GM18511 (cell line): ENCODE results near the gene LPIN1.
A peak's percentile ranks its signal among the peaks of the same experiment; 100 is the strongest.

Experiments used
- ATAC-seq: cut with Tn5 transposase; IDR thresholded peaks from one replicate; pipeline ENCODE4 v1.9.1; 2021; ENCODE audit warnings: mild to moderate bottlenecking, moderate library complexity; ENCODE audit not compliant: unreplicated experiment

Gene LPIN1, protein sequence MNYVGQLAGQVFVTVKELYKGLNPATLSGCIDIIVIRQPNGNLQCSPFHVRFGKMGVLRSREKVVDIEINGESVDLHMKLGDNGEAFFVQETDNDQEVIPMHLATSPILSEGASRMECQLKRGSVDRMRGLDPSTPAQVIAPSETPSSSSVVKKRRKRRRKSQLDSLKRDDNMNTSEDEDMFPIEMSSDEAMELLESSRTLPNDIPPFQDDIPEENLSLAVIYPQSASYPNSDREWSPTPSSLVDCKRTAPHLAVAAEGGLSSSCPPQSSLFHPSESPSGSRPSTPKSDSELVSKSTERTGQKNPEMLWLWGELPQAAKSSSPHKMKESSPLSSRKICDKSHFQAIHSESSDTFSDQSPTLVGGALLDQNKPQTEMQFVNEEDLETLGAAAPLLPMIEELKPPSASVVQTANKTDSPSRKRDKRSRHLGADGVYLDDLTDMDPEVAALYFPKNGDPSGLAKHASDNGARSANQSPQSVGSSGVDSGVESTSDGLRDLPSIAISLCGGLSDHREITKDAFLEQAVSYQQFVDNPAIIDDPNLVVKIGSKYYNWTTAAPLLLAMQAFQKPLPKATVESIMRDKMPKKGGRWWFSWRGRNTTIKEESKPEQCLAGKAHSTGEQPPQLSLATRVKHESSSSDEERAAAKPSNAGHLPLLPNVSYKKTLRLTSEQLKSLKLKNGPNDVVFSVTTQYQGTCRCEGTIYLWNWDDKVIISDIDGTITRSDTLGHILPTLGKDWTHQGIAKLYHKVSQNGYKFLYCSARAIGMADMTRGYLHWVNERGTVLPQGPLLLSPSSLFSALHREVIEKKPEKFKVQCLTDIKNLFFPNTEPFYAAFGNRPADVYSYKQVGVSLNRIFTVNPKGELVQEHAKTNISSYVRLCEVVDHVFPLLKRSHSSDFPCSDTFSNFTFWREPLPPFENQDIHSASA

GRCh38 chr2:11746376-11746806, at the start of gene LPIN1:
Gene LPIN1 (plus strand): TSS chr2:11746632. CDS start chr2:11765542, 18,910 bp downstream.
- ATAC-seq, result peak; percentile 65

DNA sequence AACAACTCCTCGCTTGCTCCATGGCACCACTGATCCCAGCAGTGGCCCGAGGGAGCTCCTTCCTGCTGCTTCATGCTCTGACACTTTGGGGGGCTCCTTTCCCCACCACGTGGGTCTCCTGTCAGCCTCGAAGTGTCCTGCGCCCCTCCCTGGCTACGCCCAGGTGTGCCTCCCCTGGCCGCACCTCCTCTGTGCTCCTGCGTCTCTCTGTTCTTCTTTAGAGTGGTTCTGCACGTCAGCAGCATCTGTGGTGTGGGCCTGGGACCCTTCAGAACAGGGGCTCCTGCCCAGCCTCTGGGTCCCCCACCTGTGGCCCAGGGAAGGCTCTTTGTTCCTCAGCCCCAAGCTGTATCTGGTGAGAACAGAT, 49.7 kb upstream of the LPIN1 start:
- no peak for ATAC-seq

DNA sequence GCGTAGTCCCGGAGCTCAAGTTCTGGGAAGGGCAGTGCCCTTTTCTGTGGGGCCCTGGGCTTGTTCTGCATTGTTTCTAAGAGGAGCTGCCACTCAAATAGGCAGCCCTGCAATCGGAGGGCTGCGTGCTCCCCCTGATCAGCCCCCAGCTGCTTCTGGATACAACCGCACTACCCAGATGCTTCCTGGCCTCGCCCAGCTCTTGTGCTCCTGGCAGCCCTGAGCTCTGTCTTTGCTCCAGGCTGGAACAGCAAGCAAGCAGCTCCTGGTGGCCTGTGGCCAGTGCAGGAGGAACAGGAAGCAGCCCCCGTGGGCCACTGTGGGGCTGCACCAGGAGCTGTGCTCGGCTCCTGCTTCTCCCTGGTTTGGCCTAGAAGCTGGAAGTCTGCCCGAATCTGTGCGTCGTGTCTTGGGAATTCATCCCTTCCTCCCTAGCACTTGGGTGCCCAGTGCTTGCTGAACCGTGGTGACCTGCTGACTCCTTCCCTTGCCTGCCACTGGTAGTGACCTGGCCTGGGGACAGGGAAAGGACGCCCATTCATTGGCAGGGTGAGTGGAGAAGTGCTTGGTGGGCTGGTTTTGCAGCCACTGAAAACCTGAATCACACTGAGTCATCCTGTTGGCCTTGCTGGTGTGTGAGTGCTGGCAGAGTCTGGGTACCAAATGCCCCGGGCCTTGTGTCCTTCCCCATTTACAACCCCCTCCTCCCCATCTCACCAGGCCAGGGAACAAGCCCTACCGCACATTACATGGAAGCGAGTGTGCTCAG, 49.1 kb upstream of the LPIN1 start:
- ATAC-seq, result no peak

GRCh38 chr2:11698009-11698922, 48.2 kb upstream of the LPIN1 start:
- ATAC-seq, result no peak

DNA sequence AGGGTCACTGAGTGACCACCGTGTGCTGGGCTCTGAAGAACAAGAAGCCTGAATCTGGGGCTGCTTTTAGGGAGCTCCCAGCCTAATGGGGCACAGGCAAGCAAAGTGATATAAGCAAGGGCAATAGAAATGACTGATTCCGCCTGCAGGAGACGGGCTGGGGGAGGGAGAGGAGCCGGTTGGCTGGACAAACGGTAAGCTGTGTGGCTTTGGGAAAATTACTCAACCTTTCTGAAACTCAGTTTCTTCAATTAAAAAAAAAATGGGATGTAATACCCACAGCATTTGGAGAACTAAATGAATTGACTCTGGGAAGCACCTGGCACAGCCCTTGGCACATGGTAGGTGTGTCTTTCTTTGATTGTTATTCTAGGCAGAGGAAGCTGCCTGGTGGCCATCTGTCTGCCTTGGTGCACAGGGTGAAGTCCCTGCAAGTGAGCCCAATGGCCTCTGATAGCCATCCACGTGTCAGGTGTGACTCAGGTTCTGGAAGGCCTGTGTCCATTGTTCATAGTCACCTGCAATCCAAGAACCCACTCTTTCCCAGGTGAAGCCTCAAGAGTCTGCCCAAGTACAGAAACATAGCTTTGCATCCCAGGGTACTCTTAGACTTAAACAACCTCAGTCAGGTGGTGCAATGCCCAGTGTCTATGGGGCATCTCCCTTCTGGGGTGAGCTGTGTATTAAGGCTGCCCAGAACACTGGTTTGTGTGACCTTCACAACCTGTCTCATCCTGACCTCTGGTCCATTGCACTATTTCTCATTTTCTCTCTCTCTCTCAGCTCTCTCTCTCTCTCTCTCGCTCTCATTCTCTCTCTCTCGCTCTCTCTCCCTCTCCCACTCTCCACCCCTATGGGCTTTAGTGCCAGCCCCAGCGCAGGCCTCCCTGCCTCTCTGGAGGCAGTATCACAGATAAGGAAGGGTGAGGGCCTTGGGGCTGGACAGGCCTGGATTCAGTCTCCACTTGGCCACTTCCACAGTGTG, 46.5 kb upstream of the LPIN1 start:
- no peak for ATAC-seq

DNA sequence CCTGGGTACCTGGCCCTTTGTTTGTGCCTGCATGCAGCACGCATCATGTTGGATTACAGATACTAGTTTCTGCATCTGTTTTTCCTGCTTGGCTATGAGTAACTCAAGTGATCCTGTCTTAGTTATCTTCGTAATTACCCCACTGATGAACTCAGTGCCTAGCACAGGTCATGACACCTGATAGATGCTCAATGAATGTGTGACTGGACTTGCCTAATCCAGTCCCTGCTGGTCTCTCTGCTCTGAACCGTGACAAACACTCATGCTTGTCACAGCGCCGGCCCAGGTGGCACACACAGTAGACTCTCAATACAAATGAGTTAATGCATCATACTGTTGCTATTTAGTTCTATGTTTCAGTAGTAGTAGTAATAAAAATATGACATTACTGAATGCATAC, 45.2 kb upstream of the LPIN1 start:
- peak; percentile 47 for ATAC-seq

DNA sequence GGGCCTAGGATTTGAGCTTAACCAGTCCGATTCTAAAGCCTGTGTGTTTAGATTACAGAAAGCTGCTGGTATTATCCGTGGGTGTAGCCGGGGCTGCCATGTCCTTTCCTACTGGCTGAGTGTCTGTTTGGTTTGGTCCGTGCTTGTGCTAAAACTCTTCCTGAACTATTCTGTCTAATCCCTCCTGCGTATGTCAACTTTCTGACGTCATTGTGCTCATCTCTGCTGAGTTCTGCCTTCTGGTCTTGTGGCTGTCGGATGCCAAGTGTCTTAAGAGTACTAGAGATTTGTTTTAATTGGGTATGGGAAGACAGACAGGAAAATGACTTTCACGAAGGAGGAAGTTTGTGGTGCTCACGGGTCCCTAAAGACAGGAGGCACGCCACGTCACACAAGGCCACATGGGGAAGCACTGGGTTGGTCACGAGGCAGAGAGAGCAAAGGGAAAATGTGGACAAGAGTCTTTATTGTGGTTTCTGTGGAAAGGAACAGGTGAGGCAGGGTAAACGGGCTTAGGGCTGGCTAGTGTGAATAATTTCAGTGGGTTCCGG, 44.6 kb upstream of the LPIN1 start:
- ATAC-seq, result peak; percentile 45

- ATAC-seq, result no peak
Observed at GRCh38 chr2:11702946-11703345, 43.5 kb upstream of the LPIN1 start.

DNA sequence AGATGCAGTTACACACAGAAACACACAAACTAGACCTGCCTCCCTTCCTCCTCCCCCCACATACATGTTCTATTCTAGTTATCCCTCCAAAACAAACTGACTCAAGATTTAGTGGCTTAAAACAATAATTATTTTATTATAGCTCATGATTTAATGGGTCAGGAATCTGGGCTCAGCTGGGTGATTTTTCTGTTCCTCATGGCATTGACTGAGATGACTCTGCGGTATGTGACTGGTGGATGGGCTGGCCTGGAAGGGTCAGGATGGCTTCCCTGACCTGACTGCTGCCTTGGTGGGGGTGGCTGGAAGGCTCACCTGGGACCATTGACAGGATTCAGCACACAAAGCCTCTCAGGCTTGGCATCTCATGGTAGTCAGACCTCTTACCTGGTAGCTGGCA, 42.7 kb upstream of the LPIN1 start:
- ATAC-seq, result no peak

DNA sequence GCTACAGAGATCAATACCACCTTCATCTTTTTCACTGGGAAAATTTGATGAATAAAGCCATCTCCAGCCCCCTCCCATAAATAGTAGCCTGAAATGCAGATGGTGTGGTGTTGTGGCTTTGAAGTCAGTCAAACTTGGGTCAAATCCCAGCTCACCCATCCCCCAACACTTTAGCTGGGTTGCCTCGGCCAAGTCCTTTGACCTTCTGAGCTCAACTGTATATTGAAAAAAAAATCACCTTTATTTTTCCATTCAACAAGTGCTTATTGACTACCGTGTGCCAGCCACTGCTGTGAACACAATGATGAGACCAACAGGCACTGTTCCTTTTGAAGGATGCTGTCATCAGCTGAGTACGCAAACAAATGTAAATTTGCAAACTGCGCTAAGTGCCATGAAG, 41.4 kb upstream of the LPIN1 start:
- ATAC-seq, result no peak

- no peak for ATAC-seq
Observed at GRCh38 chr2:11705711-11706110, 40.7 kb upstream of the LPIN1 start.

- no peak for ATAC-seq
Observed at GRCh38 chr2:11708106-11708505, 38.3 kb upstream of the LPIN1 start.

GRCh38 chr2:11709293-11709692, 37.1 kb upstream of the LPIN1 start:
- no peak for ATAC-seq

DNA sequence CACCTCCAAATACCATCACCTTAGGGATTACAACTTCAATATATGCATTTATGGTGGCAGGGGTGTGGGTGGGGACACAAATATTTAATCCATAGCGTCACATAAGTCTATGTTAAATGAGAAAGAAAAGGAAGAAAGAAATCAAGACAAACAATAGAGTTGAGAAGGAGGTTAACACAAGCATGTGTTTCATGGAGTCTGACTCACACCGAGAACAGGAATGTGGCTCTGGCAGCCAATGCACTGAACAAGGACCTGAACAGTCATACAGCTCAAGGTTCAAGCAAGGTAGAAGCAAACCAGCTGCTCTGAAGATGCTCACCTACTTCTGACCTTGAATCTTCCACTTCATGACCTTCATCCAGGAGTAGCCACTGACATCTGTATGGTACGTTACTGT, 36.2 kb upstream of the LPIN1 start:
- ATAC-seq, result no peak

DNA sequence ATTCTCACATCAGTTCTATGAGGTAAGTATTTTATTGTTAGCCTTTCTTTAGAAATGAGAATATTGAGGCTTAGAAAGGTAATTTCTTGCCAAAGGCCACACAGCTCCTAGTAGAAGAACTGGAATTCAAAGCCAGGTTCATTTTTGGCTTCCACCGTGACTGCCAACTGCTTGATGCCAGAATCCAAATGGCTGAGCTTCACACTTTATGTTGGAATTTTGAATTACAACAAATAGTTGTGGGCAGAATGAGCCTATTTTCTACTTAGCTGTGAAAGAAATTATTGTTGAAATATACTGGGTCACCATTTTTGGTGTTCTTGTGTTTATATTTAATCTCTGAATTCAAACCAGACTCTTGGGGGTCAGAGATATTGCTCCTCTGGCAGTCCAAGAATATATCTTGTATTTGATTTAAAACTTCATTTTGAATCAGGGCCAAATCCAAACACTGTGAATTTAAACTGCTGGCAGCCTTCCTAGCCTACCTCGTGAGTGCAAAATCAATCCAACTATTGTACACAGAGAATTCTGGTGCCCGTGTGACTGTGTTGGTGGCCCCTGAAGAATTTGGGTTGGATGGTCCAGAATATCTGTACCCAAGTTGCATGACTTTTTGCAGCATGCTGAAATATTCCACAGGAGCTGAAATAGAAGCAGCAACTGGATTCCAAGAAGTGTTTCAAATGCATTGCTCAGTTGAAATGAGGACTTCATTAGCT, 35.6 kb upstream of the LPIN1 start:
- no peak for ATAC-seq

DNA sequence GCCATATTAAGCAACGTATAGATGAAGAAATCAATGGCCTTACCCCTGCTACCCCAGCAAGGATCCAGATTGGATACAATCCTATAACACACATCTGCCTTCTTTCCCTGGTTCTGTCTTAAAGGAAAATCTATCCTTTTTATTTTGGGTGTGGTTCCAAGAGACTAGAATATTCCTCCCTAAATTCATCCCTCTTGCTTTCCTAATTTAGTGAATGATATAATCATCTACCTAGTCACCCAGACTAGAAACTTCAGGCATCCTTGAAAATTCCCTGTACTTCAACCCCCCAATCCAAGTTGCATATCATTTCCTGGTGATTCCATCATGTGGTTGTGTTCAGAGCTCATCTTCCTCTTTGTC, 35.1 kb upstream of the LPIN1 start:
- ATAC-seq, result no peak

- no peak for ATAC-seq
Observed at GRCh38 chr2:11711751-11712150, 34.7 kb upstream of the LPIN1 start.

GRCh38 chr2:11712866-11713265, 33.6 kb upstream of the LPIN1 start:
- no peak for ATAC-seq
